Measurements from ENCODE around the gene AMY2B.
"Not testable (repeated sequence)": the region's sequence is repeated elsewhere in the genome, so short reads cannot be mapped to it uniquely, and the experiment has no call there.

Gene AMY2B

GRCh38 chr1:103571289-103571688 is at the start of gene AMY2B:
Gene AMY2B, plus strand, starts transcription at chr1:103571589. Its CDS starts 14 bp downstream, at chr1:103571603.
- DNase-seq (ENCODE audit: low read depth) = not testable (repeated sequence)

DNA sequence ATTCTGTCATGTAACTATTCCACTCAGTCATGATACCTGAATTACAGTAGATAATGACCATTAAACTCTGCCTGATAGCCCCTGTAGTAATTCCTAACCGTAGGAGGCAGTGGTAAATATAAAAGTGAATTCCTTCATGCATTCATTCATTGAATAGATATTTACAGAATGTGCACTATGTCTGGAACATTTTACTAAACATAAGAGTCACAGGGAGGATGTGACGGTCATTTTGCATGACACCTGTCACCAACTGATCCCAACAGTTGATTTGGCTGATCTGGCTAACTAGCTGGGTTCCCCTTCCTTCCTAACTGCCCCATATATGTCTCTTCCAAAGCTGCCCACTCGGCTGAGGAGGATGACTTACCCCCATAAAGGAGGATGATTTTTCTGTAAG is 48.0 kb upstream of the AMY2B start:
- DNase-seq (ENCODE audit: low read depth) = no peak

GRCh38 chr1:103525114-103525606 is 46.2 kb upstream of the AMY2B start:
- DNase-seq (ENCODE audit: low read depth) = peak; percentile 47

DNA sequence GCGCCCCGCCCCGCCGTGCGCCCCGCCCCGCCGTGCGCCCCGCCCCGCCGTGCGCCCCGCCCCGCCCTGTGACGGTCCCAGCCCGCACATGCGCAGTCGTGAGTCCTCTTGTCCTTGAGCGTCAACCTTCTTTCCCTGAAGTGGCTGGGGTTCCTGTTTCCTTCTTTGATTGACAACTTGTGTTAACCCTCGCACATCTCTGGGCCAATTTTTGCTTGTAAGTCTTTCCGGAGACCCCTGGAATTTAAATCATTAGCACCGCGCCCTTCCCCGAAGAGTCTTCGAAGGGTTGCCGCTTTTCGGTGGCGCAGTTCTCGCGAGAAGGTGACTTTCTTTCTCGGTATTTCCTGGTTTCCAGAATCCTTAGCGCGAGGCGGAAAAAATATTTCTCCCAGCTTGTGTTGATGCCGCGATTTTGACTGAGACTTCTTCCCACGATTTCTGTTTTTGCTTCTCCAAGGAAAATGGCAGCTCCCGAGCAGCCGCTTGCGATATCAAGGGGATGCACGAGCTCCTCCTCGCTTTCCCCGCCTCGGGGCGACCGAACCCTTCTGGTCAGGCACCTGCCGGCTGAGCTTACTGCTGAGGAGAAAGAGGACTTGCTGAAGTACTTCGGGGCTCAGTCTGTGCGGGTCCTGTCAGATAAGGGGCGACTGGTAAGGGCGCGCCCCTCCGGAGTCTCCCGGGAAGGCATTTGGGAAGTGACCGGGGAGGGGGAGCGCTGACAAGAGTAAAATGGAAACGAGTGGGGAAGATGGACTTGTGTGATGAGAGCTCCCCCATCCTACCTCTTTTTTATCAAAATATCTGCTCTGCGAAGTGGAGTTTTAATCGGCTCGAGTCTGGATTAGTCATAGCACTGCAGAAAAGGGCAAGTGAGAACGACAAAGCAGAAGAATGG is 45.5 kb upstream of the AMY2B start, which contains the start of gene RNPC3:
Gene RNPC3, plus strand, starts transcription at position 93 of the 901 bp plus-strand sequence. Its CDS starts 372 bp downstream, at position 465.
- peak; percentile 88 for DNase-seq (ENCODE audit: low read depth)

DNA sequence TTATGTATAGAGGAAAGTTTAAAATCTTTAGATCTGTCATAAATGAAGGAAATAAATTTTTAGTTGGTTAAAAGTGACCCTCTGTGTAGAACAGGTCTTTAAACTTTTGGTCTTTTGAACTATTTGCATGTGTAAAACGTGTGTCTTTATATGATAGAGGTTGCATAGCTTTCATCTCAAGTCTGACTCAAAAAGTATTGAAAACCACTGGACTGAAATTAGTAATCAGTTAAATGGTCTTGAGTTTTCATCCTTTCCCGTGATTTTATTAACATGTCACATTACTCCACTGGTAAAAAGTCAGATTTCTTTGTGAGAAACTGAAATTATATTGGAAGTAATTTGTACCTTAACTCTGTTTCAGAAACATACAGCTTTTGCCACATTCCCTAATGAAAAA is 44.1 kb upstream of the AMY2B start:
- DNase-seq (ENCODE audit: low read depth) = no peak

DNA sequence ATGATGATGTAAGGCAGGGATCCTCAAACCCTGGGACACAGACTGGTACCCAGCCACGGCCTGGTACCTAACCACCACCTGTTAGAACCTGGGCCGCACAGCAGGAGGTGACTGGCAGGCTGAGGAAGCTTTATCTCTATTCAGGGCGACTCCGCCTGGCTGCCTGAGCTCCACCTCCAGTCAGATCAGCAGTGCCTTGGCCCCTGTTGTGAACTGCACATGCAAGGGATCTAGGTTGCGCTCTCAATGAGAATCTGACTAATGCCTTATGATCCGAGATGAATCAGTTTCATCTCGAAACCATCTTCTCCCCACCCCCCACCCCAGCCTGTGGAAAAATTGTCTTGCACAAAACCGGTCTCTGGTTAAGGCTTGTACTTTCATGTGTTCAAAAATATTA is 41.6 kb upstream of the AMY2B start:
- DNase-seq (ENCODE audit: low read depth) = no peak

GRCh38 chr1:103538226-103538625 is 33.2 kb upstream of the AMY2B start:
- DNase-seq (ENCODE audit: low read depth) = no peak

DNA sequence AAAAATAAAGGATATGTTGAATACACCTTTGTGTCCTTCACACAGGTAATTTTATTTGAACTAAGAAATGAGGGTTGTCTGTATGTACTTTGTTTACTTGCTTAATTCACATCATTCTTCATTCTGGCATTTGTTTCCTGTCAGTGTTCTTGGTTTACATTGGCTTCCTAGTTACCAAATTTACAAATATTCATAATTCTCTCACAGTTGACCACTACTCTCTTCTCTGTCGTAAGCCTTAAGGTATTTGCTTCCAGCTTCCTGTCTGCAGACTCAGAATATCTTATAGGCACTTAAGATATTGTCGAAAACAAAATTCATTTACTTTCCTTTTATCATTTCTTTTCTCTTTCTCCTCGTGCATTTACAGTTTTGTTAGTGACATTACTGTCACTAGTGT is 30.0 kb upstream of the AMY2B start:
- DNase-seq (ENCODE audit: low read depth) = no peak

GRCh38 chr1:103546496-103546895 is 24.9 kb upstream of the AMY2B start:
- DNase-seq (ENCODE audit: low read depth) = no peak

GRCh38 chr1:103547840-103548239 is 23.5 kb upstream of the AMY2B start:
- DNase-seq (ENCODE audit: low read depth) = no peak

GRCh38 chr1:103560427-103560826 is 11.0 kb upstream of the AMY2B start:
- DNase-seq (ENCODE audit: low read depth) = no peak

- DNase-seq (ENCODE audit: low read depth) = not testable (repeated sequence)
Measured at GRCh38 chr1:103561124-103561523, 10.3 kb upstream of the AMY2B start.

DNA sequence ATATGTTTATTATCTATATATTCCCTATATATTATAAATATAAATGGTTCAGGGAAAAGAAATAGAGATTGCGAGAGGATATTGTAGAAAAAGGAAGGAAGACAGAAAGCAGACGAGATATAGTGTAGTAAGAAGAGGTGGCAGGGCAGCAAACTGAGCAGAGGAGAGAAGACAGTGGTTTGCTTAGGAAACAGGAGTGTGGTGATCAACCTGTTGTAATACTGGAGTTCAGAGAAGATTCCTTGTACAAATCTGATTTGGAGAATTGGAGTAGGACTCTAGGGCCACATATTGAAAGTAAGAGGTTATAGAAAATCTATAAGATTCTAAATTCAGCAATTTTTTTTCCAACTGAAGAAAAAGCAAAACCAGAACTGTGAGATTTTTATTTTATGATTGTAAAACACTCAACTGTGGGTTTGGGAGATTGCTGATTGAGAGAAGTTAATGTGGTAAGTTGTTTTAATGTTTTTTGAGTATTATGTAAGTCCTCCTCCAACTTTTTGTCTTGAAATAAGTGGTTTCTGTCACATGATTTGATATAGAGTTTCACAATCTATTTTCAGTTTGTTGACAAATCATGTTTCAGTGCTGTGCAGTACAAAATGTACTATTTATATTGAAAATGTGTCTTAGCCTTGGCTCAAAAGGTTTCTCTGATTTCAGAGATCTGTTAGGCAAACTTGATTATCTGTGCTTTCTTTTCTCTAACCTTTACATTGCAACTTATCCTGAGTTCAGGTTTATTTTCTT is 9.6 kb upstream of the AMY2B start:
- DNase-seq (ENCODE audit: low read depth) = no peak

- DNase-seq (ENCODE audit: low read depth) = no peak
Measured at GRCh38 chr1:103563056-103563455, 8.3 kb upstream of the AMY2B start.

DNA sequence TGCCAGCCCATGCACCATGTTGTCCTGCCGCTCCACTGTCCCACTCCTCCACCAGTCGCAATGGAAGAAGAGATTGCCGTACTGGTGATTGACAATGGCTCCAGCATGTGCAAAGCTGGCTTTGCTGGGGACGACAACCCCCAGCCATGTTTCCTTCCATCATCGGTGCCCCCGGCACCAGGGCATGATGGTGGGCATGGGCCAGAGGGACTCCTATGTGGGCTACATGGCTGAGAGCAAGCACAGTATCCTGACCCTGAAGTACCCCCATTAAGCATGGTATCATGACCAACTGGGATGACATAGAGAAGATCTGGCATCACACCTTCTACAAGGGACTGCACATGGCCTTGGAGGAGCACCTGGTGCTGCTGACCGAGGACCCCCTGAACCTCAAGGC is 1.9 kb upstream of the AMY2B start:
- no peak for DNase-seq (ENCODE audit: low read depth)

DNA sequence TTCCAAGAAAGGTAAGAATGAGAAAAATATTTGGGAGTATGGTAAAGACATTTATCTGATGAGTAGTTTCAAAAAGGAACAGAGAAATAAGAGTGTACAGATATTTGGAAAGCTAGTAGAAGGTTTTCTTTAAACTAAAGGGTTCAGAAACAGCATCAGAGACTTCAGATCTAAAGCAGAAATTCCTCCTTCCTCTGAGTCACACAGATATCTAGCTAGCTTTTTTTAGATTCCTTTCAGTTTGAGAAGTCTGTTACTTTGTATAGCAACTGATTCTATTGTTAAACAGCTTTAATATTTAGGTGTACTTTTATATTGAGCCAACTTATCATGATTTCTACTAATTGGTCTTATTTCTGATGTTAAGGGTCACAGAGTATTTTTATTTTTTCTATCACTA is 4.7 kb downstream of the AMY2B start:
- DNase-seq (ENCODE audit: low read depth) = no peak

DNA sequence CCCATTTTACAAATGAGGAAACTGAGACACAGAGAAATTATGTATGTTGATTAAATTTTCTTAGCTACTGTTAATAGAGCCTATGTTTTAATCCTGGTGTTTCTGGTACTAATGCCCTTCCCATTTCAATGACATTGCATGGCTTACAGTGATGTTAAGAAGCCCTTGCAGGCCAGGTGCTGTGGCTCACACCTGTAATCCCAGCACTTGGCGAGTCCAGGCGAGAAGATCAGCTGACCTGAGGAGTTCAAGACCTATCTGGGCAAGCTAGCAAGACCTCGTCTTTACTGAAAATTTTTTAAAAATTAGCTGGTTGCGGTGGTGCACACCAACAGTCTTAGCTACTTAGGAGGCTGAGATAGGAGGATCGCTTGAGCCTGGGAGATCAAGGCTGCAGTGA is 5.4 kb downstream of the AMY2B start:
- not testable (repeated sequence) for DNase-seq (ENCODE audit: low read depth)

- DNase-seq (ENCODE audit: low read depth) = no peak
Measured at GRCh38 chr1:103582464-103582863, 11.1 kb downstream of the AMY2B start.

DNA sequence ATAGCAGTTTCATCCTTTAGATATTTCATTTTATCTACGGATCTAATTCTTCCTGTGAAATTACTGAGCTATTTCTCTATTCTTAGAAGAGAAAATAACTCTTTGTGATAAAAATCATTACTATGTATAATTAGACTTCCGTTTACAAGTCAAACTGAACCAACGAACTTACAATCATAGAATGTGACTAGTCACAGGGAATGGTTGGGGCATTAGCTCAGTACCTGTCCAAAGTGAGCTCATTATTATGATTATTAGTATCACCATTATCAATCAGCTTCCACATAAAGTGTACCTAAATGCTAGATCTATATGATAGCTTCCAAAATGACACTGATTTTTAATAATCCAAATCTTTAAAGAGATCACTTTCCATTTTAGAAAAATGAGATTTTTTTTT is 12.5 kb downstream of the AMY2B start:
- DNase-seq (ENCODE audit: low read depth) = no peak

DNA sequence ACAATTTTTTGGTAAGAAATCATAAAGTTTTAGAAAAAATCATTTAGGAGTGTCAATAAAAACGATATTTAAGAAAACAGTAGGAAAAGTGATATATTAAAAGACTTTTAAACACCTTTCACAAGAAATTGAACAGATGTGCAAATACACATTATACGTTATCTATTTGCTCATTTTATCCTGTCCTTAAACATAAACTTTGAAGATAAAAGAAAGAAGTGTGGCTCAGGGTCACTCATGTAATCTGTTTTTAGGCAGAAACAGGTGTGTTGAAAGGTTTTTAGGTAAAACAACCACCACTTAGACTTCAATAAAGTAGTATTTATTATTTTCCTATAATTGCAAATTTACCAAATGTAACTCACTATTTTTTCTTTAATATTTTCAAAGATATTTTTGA is 13.1 kb downstream of the AMY2B start:
- no peak for DNase-seq (ENCODE audit: low read depth)

DNA sequence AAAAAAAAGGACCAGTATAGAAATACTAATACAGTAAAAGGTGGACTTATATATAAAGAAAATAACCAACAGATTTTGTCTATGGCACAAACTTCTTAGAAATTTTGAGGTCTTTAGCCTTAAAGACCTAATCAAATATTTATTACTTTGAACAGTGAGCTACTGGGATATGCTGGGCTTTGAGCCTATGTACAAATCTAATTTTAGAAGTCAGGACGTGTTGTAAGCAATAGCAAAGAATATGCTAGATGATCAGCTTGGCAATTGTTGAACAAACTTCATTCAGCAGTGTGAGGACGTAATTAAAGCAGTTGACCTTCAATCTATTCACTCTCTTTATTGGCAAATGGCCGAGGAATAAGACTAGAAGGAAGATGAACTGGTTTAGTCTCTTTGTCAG is 31.4 kb downstream of the AMY2B start:
- DNase-seq (ENCODE audit: low read depth) = not testable (repeated sequence)

DNA sequence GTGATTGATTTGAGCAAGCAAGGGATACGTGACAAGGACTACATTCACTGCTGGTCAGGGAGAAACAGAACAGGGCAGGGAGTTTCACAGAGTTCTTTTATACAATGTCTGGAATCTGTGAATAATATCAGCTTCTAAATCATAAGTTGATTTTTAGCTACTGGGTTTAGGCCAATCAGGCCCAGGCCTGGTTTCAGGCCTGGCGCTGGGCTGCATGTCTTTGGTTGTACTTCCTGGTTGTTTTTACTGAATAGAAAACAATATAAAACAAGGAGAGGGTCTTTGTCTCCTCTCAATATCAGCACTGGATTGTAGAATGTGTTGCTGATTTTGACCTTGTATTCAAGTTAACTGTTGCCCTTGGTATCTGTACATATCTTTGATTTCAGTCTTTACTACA is 45.0 kb downstream of the AMY2B start:
- no peak for DNase-seq (ENCODE audit: low read depth)

GRCh38 chr1:103616994-103617477 is 45.6 kb downstream of the AMY2B start, which contains the start of gene AMY2A:
Gene AMY2A, plus strand, starts transcription at chr1:103617427. Its CDS starts 14 bp downstream, at chr1:103617441.
- DNase-seq (ENCODE audit: low read depth) = not testable (repeated sequence)

Data from HS-27A (cell line).